ELF-1 (cell line): ENCODE data around the gene LMNTD2.

Experiments used
- DNase-seq: peaks from one replicate; pipeline ENCODE4 v3.0.0-alpha.2; 2016; ENCODE audit warnings: low read depth, low spot score

Gene LMNTD2

GRCh38 chr11:568306-569157 is 8.0 kb upstream of the LMNTD2 start:
- peak; percentile 96 for DNase-seq

GRCh38 chr11:567629-568292 is 7.2 kb upstream of the LMNTD2 start:
- DNase-seq: no peak

- no peak for DNase-seq
Measured at GRCh38 chr11:567011-567628, 6.6 kb upstream of the LMNTD2 start.

GRCh38 chr11:565921-566509 is 5.5 kb upstream of the LMNTD2 start:
- DNase-seq: peak; percentile 92

- peak; percentile 85 for DNase-seq
Measured at GRCh38 chr11:563812-564578, 3.5 kb upstream of the LMNTD2 start.

GRCh38 chr11:563066-563811 is 2.7 kb upstream of the LMNTD2 start:
- no peak for DNase-seq

- DNase-seq: no peak
Measured at GRCh38 chr11:562046-562645, 1.6 kb upstream of the LMNTD2 start.

- no peak for DNase-seq
Measured at GRCh38 chr11:561148-562003, 838 bp upstream of the LMNTD2 start.

- peak; percentile 75 for DNase-seq
Measured at GRCh38 chr11:559712-560304, 730 bp downstream of the LMNTD2 start.

GRCh38 chr11:559020-559620 is 1.4 kb downstream of the LMNTD2 start:
- no peak for DNase-seq

GRCh38 chr11:558503-558902 is 2.0 kb downstream of the LMNTD2 start:
- DNase-seq: no peak

- DNase-seq: no peak
Measured at GRCh38 chr11:557328-558132, 3.0 kb downstream of the LMNTD2 start.

GRCh38 chr11:556662-557256 is 3.8 kb downstream of the LMNTD2 start:
- DNase-seq: no peak

GRCh38 chr11:555780-556661 is 4.5 kb downstream of the LMNTD2 start:
- DNase-seq: no peak

- DNase-seq: no peak
Measured at GRCh38 chr11:555227-555779, 5.2 kb downstream of the LMNTD2 start.
